Small intestine (tissue), 7 donors: ENCODE results near the gene MED19. TPM values are rescaled to one million over a fixed set of nuclear protein-coding genes. Genes with fewer than 3 reads are reported as not detected.
"Not testable (repeated sequence)": the region's sequence is repeated elsewhere in the genome, so short reads cannot be mapped to it uniquely, and the experiment has no call there.

Experiments
- DNase-seq, 2 donors: peaks; one replicate each; pipeline versions ENCODE4 v3.0.0 to v3.0.0-alpha.2; 2013
- FAIRE-seq: peaks from 2 replicates; lab custom pipeline; 2012; peaks lifted over from hg19 to GRCh38; lab: Jason Lieb, UNC
- H3K27ac ChIP-seq, 3 donors: one replicate each; pipeline ENCODE4 v1.5.1; 2013; ENCODE audit warnings: low read length in 2 of 3, mild to moderate bottlenecking in 2 of 3, control low read depth in 1 of 3, inconsistent platforms in 1 of 3, low read depth in 1 of 3, moderate library complexity in 1 of 3
- H3K27me3 ChIP-seq, 3 donors: one replicate each; pipeline ENCODE4 v1.6.1; 2013; ENCODE audit warnings: low read length in 3 of 3, inconsistent platforms in 1 of 3; ENCODE audit not compliant: control insufficient read depth in 3 of 3, insufficient read depth in 3 of 3
- H3K36me3 ChIP-seq, 3 donors: one replicate each; pipeline ENCODE4 v1.6.1; 2013; ENCODE audit warnings: low read length in 3 of 3, inconsistent platforms in 1 of 3, low read depth in 1 of 3, mild to moderate bottlenecking in 1 of 3, moderate library complexity in 1 of 3; ENCODE audit not compliant: control insufficient read depth in 3 of 3, insufficient read depth in 2 of 3
- H3K4me1 ChIP-seq, 3 donors: one replicate each; pipeline ENCODE4 v1.6.1; 2013; ENCODE audit warnings: low read length in 2 of 3, inconsistent platforms in 1 of 3, low read depth in 1 of 3, mild to moderate bottlenecking in 1 of 3, moderate library complexity in 1 of 3; ENCODE audit not compliant: control insufficient read depth in 3 of 3, insufficient read depth in 2 of 3
- H3K4me3 ChIP-seq, 3 donors: one replicate each; pipeline ENCODE4 v1.5.1; 2013; ENCODE audit warnings: low read length in 3 of 3, control low read depth in 1 of 3, inconsistent platforms in 1 of 3, low read depth in 1 of 3, mild to moderate bottlenecking in 1 of 3, moderate library complexity in 1 of 3
- H3K9me3 ChIP-seq, 2 donors: one replicate each; pipeline ENCODE4 v1.6.1; 2013; ENCODE audit warnings: low read depth in 1 of 2, low read length in 1 of 2; ENCODE audit not compliant: control insufficient read depth in 2 of 2, insufficient read depth in 1 of 2
- WGBS, 3 donors: extraction: QIAGEN DNeasy Blood & Tissue Kit; methylation state at CpG; one replicate each; pipeline ENCODE4 v1.1.7; 2013; 5-methylcytosine and 5-hydroxymethylcytosine counted together
- polyA plus RNA-seq, 4 donors: library from polyadenylated mRNA; stranded (reverse) in 3 of 4; unstranded in 1 of 4; fragments of 200-250 nt in 3 of 4; fragments of 120-200 nt in 1 of 4; gene quantifications; one replicate each; pipeline versions ENCODE4 v1.2.1 to v1.2.3, GENCODE V29; 2013
- donor health status: healthy with polysubstance abuse.
- donor health status: control.
- donor health status: control.
- donor health status: Bipolar disorder and iron deficiency.
- donor health status: healthy.

MED19 gene
- polyA plus RNA-seq, 4 donors, result 12.4 to 18.4 (median 17.0) TPM

DNA sequence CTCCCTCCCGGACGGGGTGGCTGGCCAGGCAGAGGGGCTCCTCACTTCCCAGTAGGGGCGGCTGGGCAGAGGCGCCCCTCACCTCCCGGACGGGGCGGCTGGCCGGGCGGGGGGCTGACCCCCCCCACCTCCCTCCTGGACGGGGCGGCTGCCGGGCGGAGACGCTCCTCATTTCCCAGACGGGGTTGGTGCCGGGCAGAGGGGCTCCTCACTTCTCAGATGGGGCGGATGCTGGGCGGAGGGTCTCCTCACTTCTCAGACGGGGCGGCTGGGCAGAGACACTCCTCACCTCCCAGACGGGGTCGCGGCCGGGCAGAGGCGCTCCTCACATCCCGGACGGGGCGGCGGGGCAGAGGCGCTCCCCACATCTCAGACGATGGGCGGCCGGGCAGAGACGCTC, 4.7 kb upstream of the MED19 start:
- not testable (repeated sequence) for H3K4me3 ChIP-seq, FAIRE-seq, H3K27ac ChIP-seq, H3K27me3 ChIP-seq, H3K9me3 ChIP-seq, DNase-seq
- 95 to 100% (median 98%) methylated on average over 6 to 34 of the region's 34 CpGs for WGBS, 3 donors
- Histone ChIP-seq H3K4me1 (peaks cover 6 to 13% (median 7%) of the 10 kb centered on the region in 3 donors), H3K36me3 (peaks cover 0 to 17% (median 0%) of the 10 kb centered on the region in 3 donors)

DNA sequence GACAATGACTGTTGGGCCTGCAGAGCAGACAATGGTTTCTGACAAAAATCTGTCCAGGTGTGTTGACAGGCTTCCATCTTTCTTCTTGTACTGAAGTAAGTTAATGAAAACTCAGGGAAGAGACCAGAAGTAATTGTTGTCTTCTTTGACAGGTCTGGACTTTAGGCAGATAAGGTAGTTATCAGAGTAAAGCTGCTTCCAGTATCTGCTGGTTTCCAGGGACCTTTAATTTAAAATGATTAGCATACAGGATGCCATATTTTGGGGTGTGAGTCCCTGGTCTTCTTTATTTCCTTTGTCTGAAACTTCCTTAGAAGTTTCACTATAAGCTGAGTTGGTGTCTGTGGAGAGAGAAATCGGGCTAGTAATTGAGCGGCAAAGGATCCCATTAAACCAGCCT, 1.8 kb upstream of the MED19 start:
- Histone ChIP-seq H3K9me3 (peaks cover 0 to 3% of the 10 kb centered on the region in 2 donors), H3K4me1 (peaks cover 8 to 19% (median 11%) of the 10 kb centered on the region in 3 donors), H3K27ac (no peak overlapping the region), H3K27me3 (no peaks in the 10 kb centered on the region), H3K36me3 (peaks cover 0 to 7% (median 0%) of the 10 kb centered on the region in 3 donors), H3K4me3 (peak overlapping the region in 2 of 3 donors; percentile 86 to 100)
- no peak for DNase-seq
- no peak for FAIRE-seq
- WGBS, 3 donors, result 76 to 85% (median 81%) methylated on average over 2 of the region's 2 CpGs

DNA sequence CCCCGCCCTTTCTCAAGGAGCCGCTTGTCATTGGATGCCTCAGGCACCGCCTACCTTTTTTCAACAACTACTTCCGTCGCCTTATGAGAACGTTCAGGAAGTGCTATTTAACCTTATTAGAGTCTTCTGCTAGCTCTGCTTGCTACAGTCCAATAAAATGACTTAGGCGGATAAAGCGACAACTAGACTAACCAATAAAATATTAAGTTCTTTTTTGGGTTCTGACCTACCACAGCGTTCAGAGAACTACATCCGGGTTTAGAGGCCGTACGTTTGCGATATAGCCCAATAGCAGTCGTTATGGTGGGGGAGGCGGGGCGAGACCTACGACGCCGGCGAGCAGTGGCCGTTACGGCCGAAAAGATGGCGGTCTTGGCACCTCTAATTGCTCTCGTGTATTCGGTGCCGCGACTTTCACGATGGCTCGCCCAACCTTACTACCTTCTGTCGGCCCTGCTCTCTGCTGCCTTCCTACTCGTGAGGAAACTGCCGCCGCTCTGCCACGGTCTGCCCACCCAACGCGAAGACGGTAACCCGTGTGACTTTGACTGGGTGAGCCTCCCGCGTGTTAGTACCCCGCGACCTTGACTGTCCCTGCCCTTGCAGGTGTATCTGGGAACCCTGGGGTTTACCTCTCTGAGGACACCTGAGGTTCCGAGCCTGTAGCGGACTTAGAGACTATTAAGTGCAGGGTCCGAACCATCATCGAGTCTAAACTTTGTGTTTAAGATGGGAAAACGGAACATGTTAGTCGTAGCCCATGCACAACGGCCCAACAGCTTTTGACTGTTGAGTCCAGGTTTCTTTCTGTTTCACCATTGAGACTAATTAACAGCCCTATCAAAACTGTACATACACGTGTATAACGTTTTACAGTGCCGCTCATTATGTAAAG, 488 bp upstream of the MED19 start, which contains the start of gene TMX2:
Gene TMX2 (plus strand): TSS at position 338 of the 895 bp plus-strand sequence. CDS start 26 bp downstream, at position 364.
- FAIRE-seq, result peak; percentile 97
- DNase-seq, result peak; percentile 97 to 99
- 0 to 1% (median 0%) methylated on average over 52 to 53 of the region's 53 CpGs for WGBS, 3 donors
- peak within 1 kb of the TSS; percentile 80 to 94 (median 89) for H3K27ac ChIP-seq
- H3K27me3 ChIP-seq, result no peaks in the 10 kb centered on the region
- no peaks in the 10 kb centered on the region for H3K9me3 ChIP-seq
- H3K4me1 ChIP-seq, result peaks cover 8 to 19% (median 11%) of the 10 kb centered on the region in 3 donors
- peak within 1 kb of the TSS; percentile 87 to 100 (median 91) for H3K4me3 ChIP-seq
- no peaks in the 10 kb centered on the region for H3K36me3 ChIP-seq

DNA sequence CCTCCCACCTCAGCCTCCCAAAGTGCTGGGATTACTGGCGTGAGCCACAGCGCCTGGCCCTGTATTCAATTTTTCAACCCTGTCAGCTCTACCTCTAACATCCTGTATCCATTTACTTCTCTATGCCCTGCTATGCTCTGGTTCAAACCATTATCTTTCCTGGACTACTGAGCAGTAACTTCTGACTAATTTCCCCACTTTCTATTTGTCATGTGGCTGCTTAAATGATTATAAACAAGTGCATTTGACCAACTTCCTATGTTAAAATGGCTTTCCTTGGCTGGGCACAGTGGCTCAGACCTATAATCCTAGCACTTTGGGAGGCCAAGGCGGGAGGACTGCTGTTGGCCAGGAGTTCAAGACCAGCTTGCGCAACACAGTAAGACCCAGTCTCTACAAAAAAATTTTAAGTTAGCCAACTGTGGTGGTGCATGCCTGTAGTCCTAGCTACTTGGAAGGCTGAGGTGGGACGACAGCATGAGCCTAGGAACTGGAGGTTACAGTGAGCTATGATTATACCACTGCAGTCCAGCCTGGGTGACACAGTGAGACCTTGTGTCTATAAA, 2.1 kb downstream of the MED19 start:
- no peak for FAIRE-seq
- DNase-seq, result no peak
- Histone ChIP-seq H3K27ac (no peak overlapping the region), H3K27me3 (no peaks in the 10 kb centered on the region), H3K9me3 (no peaks in the 10 kb centered on the region), H3K36me3 (peaks cover 0 to 7% (median under 1%) of the 10 kb centered on the region in 3 donors), H3K4me1 (peaks cover 8 to 19% (median 11%) of the 10 kb centered on the region in 3 donors), H3K4me3 (no peak overlapping the region)
- WGBS, 3 donors, result 92 to 99% (median 93%) methylated on average over 5 of the region's 5 CpGs

DNA sequence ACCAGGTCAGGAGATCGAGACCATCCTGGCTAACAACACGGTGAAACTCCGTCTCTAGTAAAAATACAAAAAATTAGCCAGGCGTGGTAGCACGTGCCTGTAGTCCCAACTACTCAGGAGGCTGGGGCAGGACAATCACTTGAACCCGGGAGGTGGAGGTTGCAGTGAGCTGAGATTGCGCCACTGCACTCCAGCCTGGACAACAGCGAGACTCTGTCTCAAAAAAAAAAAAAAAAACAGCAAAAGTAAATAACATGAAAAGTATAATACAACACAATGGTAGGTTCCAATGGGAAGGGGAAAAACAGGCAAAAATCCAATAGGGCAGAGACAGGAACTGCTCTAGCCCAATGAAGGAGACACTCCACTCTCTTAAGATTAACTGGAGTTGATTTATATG, 6.6 kb downstream of the MED19 start:
- H3K4me3 ChIP-seq, FAIRE-seq, H3K27ac ChIP-seq, H3K27me3 ChIP-seq, H3K4me1 ChIP-seq, H3K9me3 ChIP-seq, DNase-seq: not testable (repeated sequence)
- WGBS, 3 donors, result 93 to 97% (median 93%) methylated on average over 8 of the region's 8 CpGs
- H3K36me3 ChIP-seq, result peaks cover 10 to 33% (median 19%) of the 10 kb centered on the region in 3 donors

DNA sequence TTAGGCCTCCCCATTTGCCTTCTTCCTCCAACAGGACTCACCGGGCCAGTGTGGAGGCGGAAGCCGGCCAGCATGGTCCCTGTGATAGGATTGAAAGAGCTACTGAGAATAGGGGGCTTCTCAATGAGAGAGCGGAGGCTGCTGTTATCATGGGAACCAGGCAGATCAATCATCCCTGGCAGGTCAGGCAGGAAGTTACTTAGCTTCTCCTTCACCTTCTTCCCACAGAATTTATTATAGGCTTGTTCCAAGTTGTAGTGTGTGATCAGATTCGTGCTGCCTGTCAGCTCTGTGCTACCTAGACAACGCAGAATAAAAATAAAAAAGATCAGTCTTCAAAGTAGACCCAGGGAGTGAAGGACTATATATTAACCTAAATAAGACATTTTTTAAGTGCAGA, 7.1 kb downstream of the MED19 start:
- Histone ChIP-seq H3K4me3 (no peak overlapping the region), H3K36me3 (peaks cover 11 to 37% (median 22%) of the 10 kb centered on the region in 3 donors), H3K4me1 (no peaks in the 10 kb centered on the region), H3K27ac (no peak overlapping the region), H3K27me3 (no peaks in the 10 kb centered on the region), H3K9me3 (no peaks in the 10 kb centered on the region)
- 87 to 93% (median 91%) methylated on average over 6 of the region's 6 CpGs for WGBS, 3 donors
- no peak for DNase-seq
- no peak for FAIRE-seq

DNA sequence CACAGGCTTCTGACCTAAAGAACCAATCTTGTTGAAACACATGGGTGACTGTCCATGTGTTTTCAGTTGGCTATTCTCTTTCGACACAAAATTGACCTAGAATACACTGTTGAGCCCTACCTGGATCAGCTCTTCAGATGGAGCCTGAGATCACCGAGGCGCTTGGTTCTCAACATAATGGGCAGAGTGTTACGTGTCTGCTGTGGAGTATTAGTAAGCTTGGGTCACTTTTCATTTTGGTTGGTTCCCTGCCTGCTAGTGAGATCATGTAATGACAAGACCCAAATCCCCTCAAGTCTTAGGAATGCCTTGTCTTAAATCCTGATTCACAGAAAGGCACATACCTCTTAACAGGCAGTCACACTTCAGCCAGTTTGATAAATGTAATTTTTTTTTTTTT, 8.7 kb downstream of the MED19 start:
- 95 to 97% (median 96%) methylated on average over 4 of the region's 4 CpGs for WGBS, 3 donors
- DNase-seq (no peak), FAIRE-seq (no peak)
- Histone ChIP-seq H3K4me3 (no peak overlapping the region), H3K4me1 (no peaks in the 10 kb centered on the region), H3K36me3 (peaks cover 21 to 50% (median 29%) of the 10 kb centered on the region in 3 donors), H3K27ac (no peak overlapping the region), H3K9me3 (no peaks in the 10 kb centered on the region), H3K27me3 (no peaks in the 10 kb centered on the region)

DNA sequence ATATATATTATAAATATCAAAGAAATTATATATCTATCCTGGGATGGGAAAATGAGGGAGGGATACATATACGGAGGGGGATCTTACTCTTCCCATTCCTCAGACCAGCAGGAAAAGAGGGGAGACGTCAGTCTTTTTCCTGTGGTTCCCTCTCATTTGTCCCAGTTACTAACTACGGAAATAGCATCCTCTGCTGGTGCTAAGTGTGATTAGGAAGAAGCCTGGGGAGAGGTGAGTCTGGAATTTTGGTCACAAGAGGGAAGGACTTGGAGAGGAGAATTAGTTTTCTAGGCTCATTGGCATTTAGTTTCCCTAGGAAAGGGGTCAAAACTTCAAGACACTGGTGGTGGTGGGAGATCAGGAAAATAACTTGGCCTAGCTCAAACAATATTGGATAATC, 11.6 kb downstream of the MED19 start:
- no peak overlapping the region for H3K4me3 ChIP-seq
- DNase-seq, result no peak
- 76 to 88% (median 81%) methylated on average over 3 of the region's 3 CpGs for WGBS, 3 donors
- H3K9me3 ChIP-seq, result no peaks in the 10 kb centered on the region
- H3K27me3 ChIP-seq, result no peaks in the 10 kb centered on the region
- FAIRE-seq, result no peak
- no peak overlapping the region for H3K27ac ChIP-seq
- H3K36me3 ChIP-seq, result peaks cover 36 to 68% (median 44%) of the 10 kb centered on the region in 3 donors
- no peaks in the 10 kb centered on the region for H3K4me1 ChIP-seq
